Rectal smooth muscle tissue (tissue), 1 donor: ENCODE measurements around the gene UNC5CL.
"Not testable (repeated sequence)": the region's sequence is repeated elsewhere in the genome, so short reads cannot be mapped to it uniquely, and the experiment has no call there.

ENCODE experiments used
- H3K27ac ChIP-seq: one replicate; pipeline ENCODE4 v1.7.0; 2013; ENCODE audit warnings: low read depth, low read length, inconsistent platforms
- H3K27me3 ChIP-seq: one replicate; pipeline ENCODE4 v1.7.0; 2013; ENCODE audit warnings: low read length; ENCODE audit not compliant: control insufficient read depth, insufficient read depth
- H3K36me3 ChIP-seq: one replicate; pipeline ENCODE4 v1.7.0; 2013; ENCODE audit warnings: low read length; ENCODE audit not compliant: control insufficient read depth, insufficient read depth
- H3K4me1 ChIP-seq: one replicate; pipeline ENCODE4 v1.7.0; 2013; ENCODE audit warnings: low read length; ENCODE audit not compliant: control insufficient read depth, insufficient read depth
- H3K4me3 ChIP-seq: one replicate; pipeline ENCODE4 v1.7.0; 2013; ENCODE audit warnings: low read length
- H3K9ac ChIP-seq: one replicate; pipeline ENCODE4 v1.7.0; 2013; ENCODE audit warnings: low read length

UNC5CL gene

DNA sequence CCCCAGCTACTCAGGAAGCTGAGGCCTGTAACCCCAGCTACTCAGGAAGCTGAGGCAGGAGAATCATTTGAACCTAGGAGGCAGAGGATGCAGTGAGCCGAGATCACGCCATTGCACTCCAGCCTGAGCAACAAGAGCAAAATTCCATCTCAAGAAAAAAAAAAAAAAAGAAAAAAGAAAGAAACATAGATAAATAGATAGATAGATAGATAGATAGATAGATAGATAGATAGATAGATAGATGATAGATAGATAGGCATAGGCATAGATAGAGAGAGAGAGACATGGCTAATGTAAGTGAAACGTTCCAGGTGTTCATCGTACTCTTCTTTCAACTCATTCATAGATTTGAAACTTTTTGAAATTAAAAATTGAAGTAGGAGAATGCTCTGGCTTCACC is 32.0 kb downstream of the UNC5CL start:
- not testable (repeated sequence) for H3K27ac ChIP-seq, H3K4me1 ChIP-seq, H3K9ac ChIP-seq, H3K36me3 ChIP-seq, H3K4me3 ChIP-seq, H3K27me3 ChIP-seq

DNA sequence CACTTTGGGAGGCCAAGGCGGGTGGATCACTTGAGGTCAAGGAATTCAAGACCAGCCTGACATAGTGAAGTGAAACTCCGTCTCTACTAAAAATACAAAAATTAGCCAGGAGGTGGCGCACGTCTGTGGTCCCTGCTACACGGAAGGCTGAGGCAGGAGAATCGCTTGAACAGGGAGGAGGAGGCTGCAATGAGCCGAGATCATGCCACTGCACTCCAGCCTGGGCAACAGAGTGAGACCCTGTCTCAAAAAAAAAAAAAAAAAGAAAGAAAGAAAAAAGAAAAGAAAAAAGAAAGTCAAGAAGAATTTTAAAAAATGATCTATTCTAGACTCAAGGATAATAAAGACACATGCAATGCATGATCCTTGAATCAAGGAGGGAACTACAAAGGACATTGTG is 32.8 kb downstream of the UNC5CL start:
- H3K9ac ChIP-seq, H3K4me3 ChIP-seq, H3K36me3 ChIP-seq, H3K27ac ChIP-seq, H3K27me3 ChIP-seq, H3K4me1 ChIP-seq: not testable (repeated sequence)

DNA sequence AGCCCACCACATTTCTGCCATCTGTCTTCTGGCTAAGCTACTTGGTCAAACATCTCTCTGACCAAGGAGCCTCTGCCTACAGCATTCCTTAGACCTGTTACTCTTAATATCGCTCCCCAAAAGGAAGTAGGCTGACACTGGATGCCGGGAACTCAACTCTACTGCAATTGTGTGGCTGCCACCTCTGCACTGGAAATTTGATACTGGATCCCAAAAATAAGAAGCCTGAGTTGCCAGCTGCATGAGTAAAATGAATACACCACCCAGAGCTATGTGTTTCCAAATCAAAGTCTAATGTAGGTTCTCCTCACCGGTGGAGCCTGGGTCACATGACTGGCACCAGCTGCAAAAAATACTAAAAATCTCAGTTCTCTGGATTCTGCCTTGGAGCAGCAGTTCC is 36.9 kb downstream of the UNC5CL start:
- Histone ChIP-seq H3K27me3 (no peaks in the 10 kb centered on the region), H3K27ac (no peak overlapping the region), H3K36me3 (no peaks in the 10 kb centered on the region), H3K9ac (no peak overlapping the region), H3K4me3 (no peak overlapping the region), H3K4me1 (no peaks in the 10 kb centered on the region)

DNA sequence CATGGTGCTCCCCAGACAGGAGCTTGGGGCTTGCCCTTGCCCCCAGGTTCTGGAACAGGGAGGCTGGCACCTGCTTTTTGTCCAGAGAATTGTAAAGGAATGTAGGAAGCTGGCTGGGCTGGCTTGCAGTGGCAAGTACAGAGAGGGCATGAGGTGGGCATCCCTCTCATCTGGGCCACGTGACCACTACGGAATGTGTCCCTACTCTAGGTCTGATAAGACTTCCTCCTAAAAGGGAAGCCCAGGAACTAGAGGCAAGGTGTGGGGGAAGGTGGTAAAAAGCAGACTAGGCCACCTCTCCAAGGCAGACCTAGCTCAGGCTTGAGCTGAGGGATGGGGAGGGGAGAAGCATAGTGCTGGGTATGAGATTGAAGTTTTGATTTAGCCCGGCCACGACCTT is 38.8 kb downstream of the UNC5CL start:
- Histone ChIP-seq H3K36me3 (no peaks in the 10 kb centered on the region), H3K27me3 (no peaks in the 10 kb centered on the region), H3K9ac (no peak overlapping the region), H3K4me1 (peaks cover 15% of the 10 kb centered on the region), H3K4me3 (no peak overlapping the region), H3K27ac (no peak overlapping the region)

DNA sequence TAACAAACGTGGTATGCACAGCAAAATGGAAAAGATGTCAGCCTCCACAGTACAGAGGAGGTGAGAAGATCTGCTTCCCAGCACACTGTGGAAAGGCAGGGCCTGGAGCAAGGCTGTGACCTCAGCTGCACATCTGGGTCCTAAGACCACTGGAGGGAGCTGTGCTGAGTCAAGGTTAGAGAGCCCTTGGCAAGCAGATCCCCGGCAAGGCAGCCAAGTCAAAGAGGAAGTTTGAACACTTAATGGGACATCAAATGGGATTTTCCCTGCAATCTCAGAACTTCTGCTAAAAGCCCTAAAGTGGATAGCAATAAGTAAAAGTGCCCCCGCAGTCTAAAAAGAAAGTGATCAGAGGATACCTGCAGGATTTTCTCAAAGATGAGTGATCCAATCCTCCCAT is 39.5 kb downstream of the UNC5CL start:
- Histone ChIP-seq H3K36me3 (no peaks in the 10 kb centered on the region), H3K9ac (no peak overlapping the region), H3K27ac (no peak overlapping the region), H3K27me3 (no peaks in the 10 kb centered on the region), H3K4me1 (peaks cover 15% of the 10 kb centered on the region), H3K4me3 (no peak overlapping the region)

DNA sequence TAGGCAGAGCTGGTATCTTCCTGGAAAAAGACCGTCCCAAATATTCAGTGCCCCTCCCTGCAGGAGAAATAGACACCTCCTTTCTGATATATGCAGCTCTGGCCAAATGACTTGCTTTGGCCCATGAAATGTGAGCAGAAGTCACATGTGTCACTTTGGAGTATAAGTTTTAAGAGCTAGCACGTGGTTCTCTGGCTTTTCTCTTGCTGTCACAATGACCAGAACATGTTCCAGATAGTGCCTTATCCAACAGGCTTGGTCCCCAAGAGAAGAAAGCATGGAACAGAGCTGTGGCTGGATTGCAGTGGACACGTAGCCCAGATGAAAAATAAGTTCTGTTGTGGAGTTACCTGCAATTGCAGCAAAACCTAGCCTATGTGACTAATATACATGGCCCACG is 40.4 kb downstream of the UNC5CL start:
- Histone ChIP-seq H3K4me3 (no peak overlapping the region), H3K27me3 (no peaks in the 10 kb centered on the region), H3K4me1 (peaks cover 15% of the 10 kb centered on the region), H3K9ac (no peak overlapping the region), H3K27ac (peak overlapping the region; percentile 6), H3K36me3 (no peaks in the 10 kb centered on the region)

DNA sequence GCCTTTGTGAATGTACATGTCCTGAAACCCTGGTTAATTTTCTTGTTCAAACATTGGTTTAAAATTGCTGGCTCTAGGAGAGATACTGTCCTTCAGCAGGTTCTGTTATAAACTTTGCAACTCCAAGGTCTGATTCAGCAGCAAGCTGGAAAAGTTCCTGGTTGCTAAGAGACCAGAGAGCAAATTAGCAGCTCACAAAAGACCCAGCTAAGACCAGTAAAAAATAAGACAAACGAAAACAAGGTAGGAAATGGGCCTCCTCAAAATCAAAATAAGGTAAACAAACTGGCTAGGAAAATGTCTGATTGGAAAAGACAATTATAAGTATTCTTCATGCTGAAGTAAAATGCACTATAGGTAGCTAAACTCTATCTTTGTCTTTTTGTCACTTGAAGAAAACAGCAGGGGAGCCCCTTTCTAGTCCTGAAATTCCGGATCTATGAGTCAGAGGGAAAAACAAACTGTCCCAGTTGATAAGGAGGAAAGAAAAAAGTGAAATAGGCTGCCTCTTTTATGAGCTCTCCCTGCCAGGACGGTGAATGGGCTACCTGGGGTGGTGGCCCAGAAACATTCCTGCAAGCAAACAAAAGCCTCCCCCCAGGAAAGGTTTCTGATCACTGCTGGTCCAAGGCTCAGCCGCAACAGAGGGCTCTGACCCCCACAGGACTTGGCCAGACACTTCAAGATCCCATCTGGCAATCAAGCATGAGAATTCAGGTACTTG is 41.6 kb downstream of the UNC5CL start:
- Histone ChIP-seq H3K27me3 (no peaks in the 10 kb centered on the region), H3K4me3 (no peak overlapping the region), H3K36me3 (no peaks in the 10 kb centered on the region), H3K27ac (peak overlapping the region; percentile 75), H3K4me1 (peaks cover 15% of the 10 kb centered on the region), H3K9ac (no peak overlapping the region)

DNA sequence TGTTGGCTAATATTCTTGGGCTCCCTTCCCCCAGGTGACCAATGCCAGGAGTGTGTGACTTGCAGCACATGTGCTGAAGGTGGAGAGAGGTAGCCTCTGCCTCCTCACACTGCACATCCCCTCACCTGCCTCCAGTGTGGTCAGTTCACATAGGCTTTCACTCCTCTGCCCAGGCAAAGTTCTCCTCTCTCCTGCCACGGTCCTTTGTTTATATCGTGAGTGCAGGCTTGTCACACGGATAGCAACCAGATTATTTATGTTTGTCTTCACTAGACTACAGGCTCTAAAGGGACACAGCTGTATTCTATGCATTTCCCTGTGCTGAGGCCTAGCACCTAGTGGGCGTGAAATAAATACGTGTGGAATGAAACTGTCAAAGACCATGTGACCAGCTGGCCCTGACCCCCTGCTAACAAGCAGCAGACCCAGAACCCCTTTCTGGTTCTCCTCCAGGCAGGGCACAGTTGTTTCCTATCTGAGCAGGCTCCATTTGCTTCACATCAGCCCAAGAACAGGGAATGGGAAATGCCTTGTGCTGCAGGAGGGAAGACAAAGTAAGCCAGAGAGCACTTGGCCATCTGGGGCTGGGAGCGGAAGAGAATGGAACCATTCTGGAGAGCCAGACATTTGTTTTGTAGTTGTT is 42.3 kb downstream of the UNC5CL start:
- Histone ChIP-seq H3K27ac (peak overlapping the region; percentile 75), H3K4me3 (no peak overlapping the region), H3K9ac (no peak overlapping the region), H3K4me1 (peaks cover 15% of the 10 kb centered on the region), H3K36me3 (no peaks in the 10 kb centered on the region), H3K27me3 (no peaks in the 10 kb centered on the region)

DNA sequence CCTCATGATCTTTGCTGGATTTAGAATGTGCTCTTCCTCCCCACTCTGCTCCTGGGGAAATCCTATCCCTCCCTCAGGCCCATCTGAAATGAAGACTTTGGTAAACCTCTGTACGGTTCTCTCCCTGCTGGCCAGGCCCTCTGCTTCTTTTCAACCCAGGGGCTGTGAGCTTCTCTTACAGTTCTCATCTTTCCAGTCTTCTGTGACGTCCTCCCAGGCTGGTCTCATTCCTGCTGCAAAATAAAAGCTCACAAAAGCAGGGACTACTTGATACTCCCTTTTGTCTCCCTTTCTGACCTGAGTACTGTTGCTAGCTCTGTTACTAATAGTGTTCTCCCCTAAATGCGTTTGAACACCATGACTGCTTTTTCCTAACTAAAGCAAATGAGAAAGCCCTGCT is 46.3 kb downstream of the UNC5CL start:
- Histone ChIP-seq H3K36me3 (no peaks in the 10 kb centered on the region), H3K4me3 (no peak overlapping the region), H3K9ac (no peak overlapping the region), H3K4me1 (peaks cover 15% of the 10 kb centered on the region), H3K27ac (no peak overlapping the region), H3K27me3 (no peaks in the 10 kb centered on the region)

DNA sequence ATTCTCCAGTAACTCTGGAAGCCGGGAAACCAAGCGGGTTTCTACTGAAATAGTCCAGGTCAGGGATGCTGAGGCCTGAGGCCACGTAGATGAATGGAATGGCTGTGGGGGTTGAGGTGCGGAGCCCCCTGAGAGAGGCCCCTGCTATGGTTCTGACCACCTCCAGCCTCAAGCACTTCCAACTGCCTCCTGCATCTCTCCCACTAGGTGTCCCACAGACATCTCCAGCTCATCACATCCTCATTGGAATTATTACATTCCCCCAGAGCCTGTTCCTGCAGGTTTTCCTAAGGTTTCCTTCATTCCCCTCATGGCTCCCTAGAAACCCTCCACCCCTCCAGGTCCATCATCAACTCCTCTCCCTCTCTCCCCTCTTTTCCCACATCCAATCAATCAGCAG is 48.7 kb downstream of the UNC5CL start:
- Histone ChIP-seq H3K27me3 (no peaks in the 10 kb centered on the region), H3K4me3 (no peak overlapping the region), H3K36me3 (no peaks in the 10 kb centered on the region), H3K27ac (no peak overlapping the region), H3K9ac (no peak overlapping the region), H3K4me1 (no peaks in the 10 kb centered on the region)

DNA sequence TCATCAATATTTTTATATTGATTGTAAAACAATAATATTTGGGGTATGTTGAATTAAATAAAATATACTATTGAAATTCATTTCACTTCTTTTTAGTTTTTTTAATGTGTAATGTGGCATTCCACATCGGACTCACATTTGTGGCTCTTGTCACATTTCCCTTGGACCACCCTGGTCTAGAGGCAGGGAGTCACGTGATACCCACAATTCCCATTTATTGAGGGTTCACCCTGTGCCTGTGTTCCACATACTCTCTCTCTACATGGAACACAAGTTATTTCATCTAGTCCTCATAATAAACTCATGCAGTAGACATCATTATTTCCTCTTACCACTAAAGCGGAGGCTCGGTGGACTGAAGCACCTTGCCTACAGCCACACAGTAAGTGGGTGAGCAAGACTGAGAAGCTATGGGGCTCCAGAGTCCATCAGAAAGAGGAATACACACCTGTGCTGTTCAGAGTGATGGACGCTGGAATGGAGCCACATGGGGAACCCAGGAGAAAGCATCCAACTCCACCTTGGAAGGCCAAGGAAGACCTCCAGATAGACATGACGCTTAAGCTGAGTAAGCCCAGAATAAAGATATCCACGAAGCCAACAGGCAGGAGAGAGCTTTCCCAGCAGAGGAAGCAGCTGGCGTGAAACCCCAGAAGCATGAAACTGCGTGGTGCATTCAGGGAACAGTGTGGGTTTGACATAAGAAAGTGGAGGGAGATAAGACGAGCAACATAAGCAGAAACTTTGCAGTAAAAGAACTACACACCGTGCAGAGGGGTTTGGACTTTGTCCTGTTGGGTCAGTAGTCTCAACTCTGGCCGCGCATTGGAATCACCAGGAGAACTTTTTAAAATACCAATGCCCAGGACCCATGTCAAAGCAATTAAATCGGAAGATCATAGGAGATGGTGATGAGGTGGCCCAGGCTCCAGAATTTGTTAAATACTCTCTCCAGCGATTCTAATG is 49.5 kb downstream of the UNC5CL start:
- H3K27ac ChIP-seq: no peak overlapping the region
- H3K9ac ChIP-seq: no peak overlapping the region
- H3K4me3 ChIP-seq: no peak overlapping the region
- H3K4me1 ChIP-seq: no peaks in the 10 kb centered on the region
- no peaks in the 10 kb centered on the region for H3K27me3 ChIP-seq
- no peaks in the 10 kb centered on the region for H3K36me3 ChIP-seq

DNA sequence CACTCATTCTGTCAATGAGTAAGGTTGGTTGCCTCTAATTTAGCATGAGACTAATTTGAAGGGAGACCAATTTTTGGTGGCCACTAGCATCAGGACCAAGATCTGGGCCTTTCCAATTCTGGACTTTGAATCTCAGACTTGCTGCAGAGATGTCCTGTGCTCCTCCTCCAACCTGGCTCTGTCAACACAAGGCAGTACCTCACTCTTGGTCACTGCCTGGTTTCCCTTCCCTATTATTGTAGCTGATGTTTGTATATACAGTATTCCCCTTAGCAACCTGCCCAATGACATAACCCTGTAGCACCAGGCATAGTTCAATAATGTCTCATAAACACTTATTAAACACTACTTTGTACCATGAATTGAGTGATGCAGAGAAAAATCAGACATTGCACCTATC is 50.4 kb downstream of the UNC5CL start:
- Histone ChIP-seq H3K27ac (no peak overlapping the region), H3K4me3 (no peak overlapping the region), H3K27me3 (no peaks in the 10 kb centered on the region), H3K36me3 (no peaks in the 10 kb centered on the region), H3K9ac (no peak overlapping the region), H3K4me1 (no peaks in the 10 kb centered on the region)
